ENCODE data around the gene ZSWIM3.

ZSWIM3 gene

GRCh38 chr20:45887346-45887715, 29.9 kb downstream of the ZSWIM3 start, which contains the start of gene SPATA25:
Gene SPATA25 (minus strand): TSS chr20:45887622. CDS start chr20:45887590, 32 bp downstream.
- Histone ChIP-seq H3K9ac (no peak within 1 kb of the TSS), H4K20me1 (peaks cover 45% of the 10 kb centered on the region), H3K4me2 (peak within 1 kb of the TSS; percentile 100; the same call in 1 of the 2 replicates), H3K27me3 (no peaks in the 10 kb centered on the region), H3K4me1 (peaks cover 47% of the 10 kb centered on the region), H3K27ac (no peak within 1 kb of the TSS), H3K4me3 (no peak within 1 kb of the TSS), H3K9me3 (no peaks in the 10 kb centered on the region), H3K36me3 (peaks cover 59% of the 10 kb centered on the region)
- TF ChIP-seq Cebpa-rat (IDR thresholded peaks at IDR 0.05): no peak

GRCh38 chr20:45888681-45889080, 31.3 kb downstream of the ZSWIM3 start:
- Histone ChIP-seq H4K20me1 (peaks cover 31% of the 10 kb centered on the region), H3K27me3 (no peaks in the 10 kb centered on the region), H3K27ac (no peak overlapping the region), H3K36me3 (peaks cover 57% of the 10 kb centered on the region), H3K4me2 (peak overlapping the region; percentile 100; the same call in 1 of the 2 replicates), H3K9ac (no peak overlapping the region; the same call in 1 of the 2 replicates), H3K9me3 (no peaks in the 10 kb centered on the region), H3K4me3 (no peak overlapping the region), H3K4me1 (peaks cover 51% of the 10 kb centered on the region)
- TF ChIP-seq Cebpa-rat (IDR thresholded peaks at IDR 0.05): no peak

- Histone ChIP-seq H3K27me3 (no peaks in the 10 kb centered on the region), H3K27ac (peak overlapping the region; percentile 89), H3K9me3 (no peaks in the 10 kb centered on the region), H3K9ac (peak overlapping the region; percentile 85), H4K20me1 (peaks cover 20% of the 10 kb centered on the region), H3K4me3 (peak overlapping the region; percentile 85), H3K36me3 (peaks cover 57% of the 10 kb centered on the region), H3K4me2 (peak overlapping the region; percentile 100), H3K4me1 (peaks cover 41% of the 10 kb centered on the region)
- TF ChIP-seq Cebpa-rat (IDR thresholded peaks at IDR 0.05): no peak
Observed at GRCh38 chr20:45890077-45890984, 32.9 kb downstream of the ZSWIM3 start.

- Histone ChIP-seq H3K4me3 (peak within 1 kb of the TSS; percentile 85), H3K4me1 (peaks cover 41% of the 10 kb centered on the region), H3K27ac (peak within 1 kb of the TSS; percentile 89), H3K27me3 (no peaks in the 10 kb centered on the region), H3K4me2 (peak within 1 kb of the TSS; percentile 100), H3K9me3 (no peaks in the 10 kb centered on the region), H3K9ac (peak within 1 kb of the TSS; percentile 85), H4K20me1 (peaks cover 17% of the 10 kb centered on the region), H3K36me3 (peaks cover 57% of the 10 kb centered on the region)
- TF ChIP-seq Cebpa-rat (IDR thresholded peaks at IDR 0.05): no peak
Observed at GRCh38 chr20:45890985-45891983, 33.9 kb downstream of the ZSWIM3 start, which contains the start of the genes CTSA and NEURL2. Gene CTSA (plus strand): TSS chr20:45891335. CDS start chr20:45891569, 234 bp downstream. Gene NEURL2 (minus strand): TSS chr20:45891208. CDS start chr20:45890991, 217 bp downstream.

- no peaks in the 10 kb centered on the region for H3K9me3 ChIP-seq
- no peaks in the 10 kb centered on the region for H3K27me3 ChIP-seq
- H4K20me1 ChIP-seq: peaks cover 12% of the 10 kb centered on the region; the same call in 1 of the 2 replicates
- H3K4me2 ChIP-seq: peak overlapping the region; percentile 100
- peaks cover 41% of the 10 kb centered on the region for H3K4me1 ChIP-seq
- H3K4me3 ChIP-seq: peak overlapping the region; percentile 85
- H3K27ac ChIP-seq: peak overlapping the region; percentile 89; the same call in 1 of the 2 replicates
- H3K36me3 ChIP-seq: peaks cover 56% of the 10 kb centered on the region
- TF ChIP-seq Cebpa-rat (IDR thresholded peaks at IDR 0.05): no peak
- H3K9ac ChIP-seq: peak overlapping the region; percentile 85
Observed at GRCh38 chr20:45892049-45892825, 34.8 kb downstream of the ZSWIM3 start.

- Histone ChIP-seq H3K4me3 (no peak overlapping the region), H3K9me3 (no peaks in the 10 kb centered on the region), H4K20me1 (peaks cover 12% of the 10 kb centered on the region; the same call in 1 of the 2 replicates), H3K27ac (no peak overlapping the region), H3K27me3 (no peaks in the 10 kb centered on the region), H3K4me1 (peaks cover 41% of the 10 kb centered on the region), H3K9ac (no peak overlapping the region), H3K4me2 (no peak overlapping the region), H3K36me3 (peaks cover 58% of the 10 kb centered on the region)
- no peak for TF ChIP-seq Cebpa-rat (IDR thresholded peaks at IDR 0.05)
Observed at GRCh38 chr20:45892828-45893500, 35.5 kb downstream of the ZSWIM3 start.

- peaks cover 61% of the 10 kb centered on the region for H3K36me3 ChIP-seq
- H4K20me1 ChIP-seq: peaks cover 8% of the 10 kb centered on the region; the same call in 1 of the 2 replicates
- no peak overlapping the region for H3K27ac ChIP-seq
- no peak overlapping the region for H3K4me3 ChIP-seq
- H3K4me1 ChIP-seq: peaks cover 35% of the 10 kb centered on the region
- H3K9ac ChIP-seq: no peak overlapping the region
- TF ChIP-seq Cebpa-rat (IDR thresholded peaks at IDR 0.05): no peak
- H3K9me3 ChIP-seq: no peaks in the 10 kb centered on the region
- H3K4me2 ChIP-seq: no peak overlapping the region
- no peaks in the 10 kb centered on the region for H3K27me3 ChIP-seq
Observed at GRCh38 chr20:45893831-45894230, 36.4 kb downstream of the ZSWIM3 start.

- H3K27me3 ChIP-seq: no peaks in the 10 kb centered on the region
- no peak overlapping the region for H3K4me3 ChIP-seq
- no peak overlapping the region for H3K27ac ChIP-seq
- H3K9me3 ChIP-seq: no peaks in the 10 kb centered on the region
- no peak overlapping the region for H3K9ac ChIP-seq
- peaks cover 7% of the 10 kb centered on the region; the same call in 1 of the 2 replicates for H4K20me1 ChIP-seq
- no peak overlapping the region for H3K4me2 ChIP-seq
- TF ChIP-seq Cebpa-rat (IDR thresholded peaks at IDR 0.05): no peak
- peaks cover 67% of the 10 kb centered on the region for H3K36me3 ChIP-seq
- peaks cover 25% of the 10 kb centered on the region for H3K4me1 ChIP-seq
Observed at GRCh38 chr20:45894797-45895196, 37.4 kb downstream of the ZSWIM3 start.
